ENCODE results near the gene NYAP1. TPM values are rescaled to one million over a fixed set of nuclear protein-coding genes. Genes with fewer than 3 reads are reported as not detected.

Gene NYAP1
- total RNA-seq, 1 experiment from 2014 or later: 1.3 TPM

GRCh38 chr7:100516135-100516812, 32.5 kb downstream of the NYAP1 start:
- peaks cover 16% of the 10 kb centered on the region for H3K4me1 ChIP-seq (ENCODE audit: insufficient read depth, low read length, poor library complexity, severe bottlenecking)
- POLR2A ChIA-PET (ENCODE audit: low non-redundant PET): interaction anchor here (0.7 kb wide), 1 partner anchor 18 kb away, joined by 6 read pairs; no protein-coding TSS in a partner anchor
- no peaks in the 10 kb centered on the region for H3K9me3 ChIP-seq (ENCODE audit: low read depth, low read length, poor library complexity, severe bottlenecking)
- no peak overlapping the region for H3K4me3 ChIP-seq (ENCODE audit: low read depth, low read length, poor library complexity, severe bottlenecking)
- CTCF ChIA-PET: no interaction called here
- intact Hi-C loops (cut with micrococcal nuclease; ENCODE audit: unreplicated experiment): no loop called here
- DNase-seq (ENCODE audit: low spot score): peak; percentile 64
- no TSS peak for BruUV-seq (replicated peaks)
- TF ChIP-seq EZH2 (IDR thresholded peaks at IDR 0.05; ENCODE audit: borderline replicate concordance, low read depth, low read length, poor library complexity, severe bottlenecking) (no peak), CTCF (conservative IDR thresholded peaks at IDR 0.05; ENCODE audit: low read depth, low read length) (no peak)
- H3K36me3 ChIP-seq (ENCODE audit: insufficient read depth, low read length, poor library complexity, severe bottlenecking): no peaks in the 10 kb centered on the region
- H3K27ac ChIP-seq (ENCODE audit: low read depth, low read length, poor library complexity, severe bottlenecking): peak overlapping the region; percentile 73
- no peaks in the 10 kb centered on the region for H3K27me3 ChIP-seq (replicated peaks; ENCODE audit: insufficient read depth, low read depth, low read length, poor library complexity)

- Histone ChIP-seq H3K36me3 (ENCODE audit: insufficient read depth, low read length, poor library complexity, severe bottlenecking) (no peaks in the 10 kb centered on the region), H3K27ac (ENCODE audit: low read depth, low read length, poor library complexity, severe bottlenecking) (no peak overlapping the region), H3K27me3 (replicated peaks; ENCODE audit: insufficient read depth, low read depth, low read length, poor library complexity) (no peaks in the 10 kb centered on the region), H3K4me3 (ENCODE audit: low read depth, low read length, poor library complexity, severe bottlenecking) (no peak overlapping the region), H3K9me3 (ENCODE audit: low read depth, low read length, poor library complexity, severe bottlenecking) (no peaks in the 10 kb centered on the region), H3K4me1 (ENCODE audit: insufficient read depth, low read length, poor library complexity, severe bottlenecking) (peaks cover 16% of the 10 kb centered on the region)
- TF ChIP-seq EZH2 (IDR thresholded peaks at IDR 0.05; ENCODE audit: borderline replicate concordance, low read depth, low read length, poor library complexity, severe bottlenecking): no peak
- no peak for TF ChIP-seq CTCF (conservative IDR thresholded peaks at IDR 0.05; ENCODE audit: low read depth, low read length)
- ChIA-PET CTCF (interaction anchor here (0.6 kb wide), 1 partner anchor 68 kb away, joined by 4 read pairs; no protein-coding TSS in a partner anchor), POLR2A (ENCODE audit: low non-redundant PET) (no interaction called here)
- BruUV-seq (replicated peaks): no TSS peak
- intact Hi-C loops (cut with micrococcal nuclease; ENCODE audit: unreplicated experiment): no loop called here
- DNase-seq (ENCODE audit: low spot score): no peak
These were observed 33.6 kb downstream of the NYAP1 start for GRCh38 chr7:100517305-100517704.

GRCh38 chr7:100519580-100519979, 35.9 kb downstream of the NYAP1 start:
- Histone ChIP-seq H3K27ac (ENCODE audit: low read depth, low read length, poor library complexity, severe bottlenecking) (no peak overlapping the region), H3K9me3 (ENCODE audit: low read depth, low read length, poor library complexity, severe bottlenecking) (no peaks in the 10 kb centered on the region), H3K4me3 (ENCODE audit: low read depth, low read length, poor library complexity, severe bottlenecking) (no peak overlapping the region), H3K4me1 (ENCODE audit: insufficient read depth, low read length, poor library complexity, severe bottlenecking) (peaks cover 15% of the 10 kb centered on the region), H3K27me3 (replicated peaks; ENCODE audit: insufficient read depth, low read depth, low read length, poor library complexity) (no peaks in the 10 kb centered on the region), H3K36me3 (ENCODE audit: insufficient read depth, low read length, poor library complexity, severe bottlenecking) (no peaks in the 10 kb centered on the region)
- no peak for DNase-seq (ENCODE audit: low spot score)
- POLR2A ChIA-PET (ENCODE audit: low non-redundant PET): no interaction called here
- intact Hi-C loops (cut with micrococcal nuclease; ENCODE audit: unreplicated experiment): no loop called here
- BruUV-seq (replicated peaks): no TSS peak
- CTCF ChIA-PET: no interaction called here
- TF ChIP-seq CTCF (conservative IDR thresholded peaks at IDR 0.05; ENCODE audit: low read depth, low read length) (no peak), EZH2 (IDR thresholded peaks at IDR 0.05; ENCODE audit: borderline replicate concordance, low read depth, low read length, poor library complexity, severe bottlenecking) (no peak)

All from A673 (cell line).